GM21825 (cell line): ENCODE measurements around the gene C10orf105.

Experiments used
- ATAC-seq: cut with Tn5 transposase; IDR thresholded peaks from one replicate; pipeline ENCODE4 v1.9.1; 2021; ENCODE audit warnings: mild to moderate bottlenecking, moderate library complexity; ENCODE audit not compliant: unreplicated experiment

Gene C10orf105

DNA sequence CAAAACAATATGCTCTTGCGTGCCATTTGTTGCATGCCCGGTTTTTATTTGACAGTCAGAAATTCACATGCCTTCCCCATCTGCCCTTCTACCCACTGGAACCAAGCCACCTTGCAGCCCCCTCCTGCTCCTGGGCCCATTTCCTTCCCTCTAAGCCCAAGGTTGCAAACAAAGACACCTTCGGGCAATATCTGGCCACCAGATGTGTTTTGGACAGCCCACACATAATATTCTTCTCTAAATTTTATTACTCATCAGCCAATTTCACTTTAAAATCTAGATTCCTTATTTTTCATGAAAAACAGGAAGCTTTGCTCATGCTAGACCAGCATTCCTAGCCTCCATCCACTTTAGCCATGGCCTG, 18.2 kb upstream of the C10orf105 start:
- no peak for ATAC-seq

DNA sequence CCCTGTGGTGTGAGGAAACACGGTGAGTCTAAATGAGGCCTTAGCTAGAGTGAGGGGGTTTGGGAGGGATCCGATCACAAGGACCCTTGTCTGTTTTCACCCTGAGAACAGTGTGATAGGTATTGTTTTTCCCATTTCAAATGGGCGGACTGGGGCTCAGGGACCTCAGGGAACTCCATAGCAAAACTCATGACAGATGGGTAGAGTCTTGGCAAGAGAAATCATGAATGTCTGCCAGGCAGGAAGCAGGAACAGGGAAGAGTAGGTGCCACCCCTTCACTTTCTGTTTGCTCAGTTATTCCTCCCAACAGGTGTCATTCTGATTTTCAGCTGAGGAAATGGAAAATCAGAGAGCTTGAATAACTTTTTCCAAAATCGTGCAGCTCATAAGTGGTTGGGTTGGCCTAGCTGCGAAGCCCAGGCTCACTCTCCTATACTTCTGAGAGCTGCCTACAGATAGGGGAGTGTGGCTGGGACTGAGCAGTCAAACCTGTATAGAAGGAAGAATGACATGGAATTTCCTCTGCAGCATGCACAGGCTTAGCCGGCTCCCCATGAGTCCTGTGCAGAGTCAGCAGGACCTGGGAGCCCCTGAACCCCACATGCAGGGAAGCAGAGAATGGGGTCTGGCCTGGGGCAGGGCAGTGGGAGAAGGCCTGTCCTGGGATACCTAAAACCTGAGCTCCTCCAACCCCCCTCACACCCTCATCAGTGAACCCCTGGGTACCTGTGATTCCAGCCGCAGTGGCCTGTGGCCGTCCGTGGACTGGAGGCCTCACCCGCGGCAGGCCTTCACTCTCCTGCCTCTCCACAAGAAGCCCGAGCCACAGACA, 17.6 kb upstream of the C10orf105 start:
- ATAC-seq, result no peak

DNA sequence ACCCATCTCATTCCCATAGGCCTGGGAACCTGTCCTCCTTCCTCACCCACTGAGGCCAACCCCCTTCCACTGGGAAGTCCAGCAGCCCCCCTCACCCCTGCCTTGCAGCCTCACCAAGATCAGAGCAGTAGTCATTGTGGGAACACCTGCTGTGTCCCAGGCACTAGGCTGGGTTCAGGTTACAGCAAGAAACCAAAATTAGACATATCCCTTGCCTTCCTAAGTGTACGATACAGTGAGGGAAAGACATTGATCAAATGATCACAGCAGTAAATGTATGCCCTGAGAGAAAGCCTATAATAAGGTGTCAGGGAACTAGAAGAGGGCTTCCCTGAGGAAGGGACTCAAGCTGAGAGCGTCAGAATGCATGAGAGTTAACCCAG, 17.0 kb upstream of the C10orf105 start:
- no peak for ATAC-seq

DNA sequence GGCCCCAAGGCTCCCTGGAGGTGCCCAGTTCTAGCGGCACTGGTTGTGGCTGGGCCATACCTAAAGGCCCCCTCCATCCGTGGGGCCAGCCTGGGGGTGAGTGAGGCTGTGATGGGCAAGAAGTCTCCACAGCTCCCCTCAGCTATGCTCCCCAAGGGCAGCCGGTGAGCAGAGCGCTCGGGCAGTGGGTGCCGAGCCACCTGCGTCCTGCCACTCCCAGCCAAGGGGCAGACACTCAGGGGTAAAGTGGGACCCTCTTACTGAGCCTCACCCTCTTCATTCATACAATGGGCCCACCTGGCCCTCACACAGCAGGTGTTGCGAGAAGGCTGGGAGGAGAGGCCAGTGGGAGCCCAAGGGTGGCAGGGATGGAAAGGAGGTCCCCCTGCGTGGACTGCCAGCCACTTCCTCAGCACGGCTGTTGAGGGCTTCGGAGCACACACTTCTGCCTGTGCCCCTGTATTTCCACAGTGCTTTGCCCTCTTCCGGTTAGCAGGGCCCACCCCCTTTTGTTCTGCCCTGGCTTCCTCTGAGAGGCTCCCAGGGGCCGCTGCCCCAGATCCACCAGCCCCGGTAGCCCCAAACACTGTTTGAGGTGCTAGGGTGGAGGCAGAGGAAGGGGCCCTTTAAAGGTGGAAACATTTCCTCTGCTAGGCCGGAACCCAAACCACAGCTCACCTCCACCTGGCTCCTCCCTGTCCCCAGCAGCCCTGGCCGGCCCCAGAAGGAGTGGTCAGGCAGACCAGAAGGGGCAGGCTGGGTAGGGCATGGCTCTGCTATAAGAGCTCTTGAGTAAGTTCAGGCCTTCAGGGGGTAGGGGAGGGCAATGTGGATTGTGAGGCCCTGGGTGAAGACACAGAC, 16.4 kb upstream of the C10orf105 start:
- no peak for ATAC-seq

DNA sequence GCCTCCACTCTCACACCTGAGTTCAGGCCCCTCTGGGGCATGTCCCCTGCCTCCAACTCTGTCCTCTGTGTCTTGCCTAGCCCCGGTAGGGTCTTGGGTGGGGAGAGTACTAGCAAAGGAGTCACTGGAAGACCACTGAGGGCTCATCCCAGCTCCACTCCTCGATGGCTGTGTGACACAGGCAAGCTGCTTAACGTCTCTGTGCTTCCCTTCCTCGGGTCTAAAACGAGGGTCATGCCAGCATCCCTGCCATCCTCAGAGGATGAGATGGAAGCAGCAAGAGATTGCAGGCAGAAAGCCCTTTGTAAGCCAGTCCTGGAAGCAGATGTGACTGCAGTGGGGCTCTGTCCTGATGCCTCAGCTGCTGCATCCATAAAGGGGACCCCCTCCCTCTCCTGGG, 15.2 kb upstream of the C10orf105 start:
- no peak for ATAC-seq

DNA sequence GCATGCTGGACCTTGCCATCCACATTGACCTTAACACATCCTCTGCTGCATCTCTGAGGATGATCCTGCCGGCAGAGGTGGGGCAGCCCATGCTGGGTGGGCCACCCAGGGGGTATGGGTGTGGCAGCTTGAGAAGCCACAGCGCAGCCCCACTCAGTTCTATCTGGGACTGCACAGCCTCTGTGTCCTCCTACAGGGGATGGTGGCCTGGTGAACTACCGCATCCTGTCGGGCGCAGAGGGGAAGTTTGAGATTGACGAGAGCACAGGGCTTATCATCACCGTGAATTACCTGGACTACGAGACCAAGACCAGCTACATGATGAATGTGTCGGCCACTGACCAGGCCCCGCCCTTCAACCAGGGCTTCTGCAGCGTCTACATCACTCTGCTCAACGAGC, 12.2 kb upstream of the C10orf105 start:
- no peak for ATAC-seq

DNA sequence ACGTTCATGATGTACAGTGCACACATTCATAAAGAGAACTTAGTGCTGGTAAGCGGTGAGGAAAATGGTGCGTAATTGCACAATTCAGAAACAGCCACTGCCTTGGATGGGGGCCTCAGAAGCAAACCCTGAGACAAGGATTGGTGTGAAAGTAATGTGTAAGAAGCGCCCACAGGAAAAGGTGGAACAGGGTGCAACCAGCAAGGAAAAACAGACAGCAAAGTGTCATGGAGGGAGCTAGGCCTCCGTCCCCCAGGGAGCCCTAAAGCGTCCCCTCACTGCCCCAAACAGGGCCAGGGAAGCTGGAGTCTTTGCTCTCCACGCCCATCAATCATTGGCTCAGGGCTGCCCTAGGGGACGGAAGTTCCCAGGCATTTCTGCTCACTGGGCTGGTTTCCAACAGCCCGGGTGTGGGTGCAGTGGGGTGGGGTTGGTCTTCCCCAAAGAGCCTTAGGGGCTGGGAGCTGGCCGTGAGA, 9.6 kb upstream of the C10orf105 start:
- ATAC-seq, result no peak

- ATAC-seq, result peak; percentile 44
Observed at GRCh38 chr10:71727738-71728737, 8.5 kb upstream of the C10orf105 start.

GRCh38 chr10:71727105-71727737, 7.6 kb upstream of the C10orf105 start:
- ATAC-seq, result peak; percentile 35

DNA sequence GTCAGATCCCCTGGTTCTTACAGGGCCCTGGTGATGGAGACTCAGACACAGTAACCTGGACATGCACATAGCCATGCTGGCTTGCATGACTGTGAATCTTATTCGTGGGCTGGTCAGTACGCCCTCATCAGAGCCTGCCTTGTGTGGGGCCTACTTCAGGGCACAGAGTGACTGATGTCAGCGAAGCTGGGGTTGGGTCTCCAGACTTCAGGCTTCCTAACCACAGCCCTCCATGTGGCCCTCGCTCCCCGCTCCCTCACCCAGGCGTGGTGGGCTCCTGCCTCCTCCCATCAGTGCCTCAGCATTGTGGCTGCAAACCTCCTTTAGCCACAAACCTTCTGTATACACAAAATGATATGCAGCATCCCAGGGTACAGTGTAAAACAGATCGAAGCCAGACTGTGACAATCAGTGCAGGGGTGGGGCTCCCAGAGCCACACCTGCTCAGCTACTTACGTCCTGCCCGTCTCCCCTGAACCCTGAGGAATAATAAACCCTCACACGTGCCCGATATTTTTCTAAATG, 7.1 kb upstream of the C10orf105 start:
- ATAC-seq, result no peak

DNA sequence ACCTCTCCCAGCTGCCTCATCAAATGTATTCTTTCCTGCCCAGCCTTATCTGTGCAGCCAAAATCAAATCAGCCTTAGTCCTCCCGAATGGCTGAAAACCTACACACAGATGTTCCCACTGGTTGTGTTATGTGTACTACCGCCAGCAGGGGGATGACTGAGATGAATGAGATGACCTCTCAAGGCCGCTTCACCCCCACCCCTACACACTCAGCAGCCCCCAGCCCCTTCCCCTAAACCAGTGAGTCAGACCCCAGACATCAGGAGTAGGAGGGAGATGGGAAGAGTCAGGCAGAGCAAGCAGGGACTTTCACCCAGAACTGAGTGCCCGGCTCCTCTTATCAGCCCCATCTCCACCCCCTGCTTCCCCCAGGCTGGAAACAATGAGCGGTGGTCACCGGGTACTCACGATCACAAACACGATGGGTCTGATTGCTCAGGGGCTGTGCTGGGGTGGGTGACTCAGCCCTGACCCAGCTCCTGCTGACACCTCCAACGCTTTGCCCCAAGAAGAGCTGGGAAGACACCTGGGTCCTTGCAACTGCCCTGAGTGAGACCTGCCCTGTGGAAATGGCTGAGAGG, 6.5 kb upstream of the C10orf105 start:
- no peak for ATAC-seq

DNA sequence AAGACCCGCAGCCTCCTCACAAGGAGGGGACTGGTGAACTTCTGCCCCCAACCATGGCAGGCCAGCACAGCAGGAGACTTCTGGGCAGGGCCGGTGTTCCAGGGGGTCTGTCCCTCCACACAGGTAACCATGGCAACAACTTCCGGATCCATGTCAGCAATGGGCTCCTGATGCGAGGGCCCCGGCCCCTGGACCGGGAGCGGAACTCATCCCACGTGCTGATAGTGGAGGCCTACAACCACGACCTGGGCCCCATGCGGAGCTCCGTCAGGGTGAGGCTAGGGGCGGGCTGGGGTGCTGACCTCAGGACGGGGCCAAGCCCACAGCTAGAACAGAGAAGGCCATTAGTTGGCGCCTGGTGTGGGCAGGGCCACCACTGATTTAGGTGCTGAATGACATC, 5.7 kb upstream of the C10orf105 start:
- no peak for ATAC-seq

DNA sequence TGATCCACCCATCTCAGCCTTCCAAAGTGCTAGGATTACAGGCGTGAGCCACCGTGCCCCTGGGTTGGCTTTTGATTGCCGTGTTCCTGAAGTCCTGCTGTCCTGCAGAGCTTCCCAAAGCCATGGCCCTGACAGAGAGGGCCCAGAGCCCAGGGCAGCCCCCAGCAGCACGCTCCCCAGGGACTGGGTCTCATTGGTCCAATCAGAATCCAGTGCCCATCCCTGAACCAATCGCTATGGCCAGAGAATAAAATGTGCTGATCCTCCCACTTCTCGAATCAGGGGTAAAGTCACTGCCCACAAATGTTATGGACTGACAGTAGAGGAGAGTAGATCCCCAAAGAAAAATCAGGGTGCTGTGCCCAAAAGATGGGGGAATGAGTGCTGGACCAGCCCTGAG, 5.0 kb upstream of the C10orf105 start:
- ATAC-seq, result no peak

DNA sequence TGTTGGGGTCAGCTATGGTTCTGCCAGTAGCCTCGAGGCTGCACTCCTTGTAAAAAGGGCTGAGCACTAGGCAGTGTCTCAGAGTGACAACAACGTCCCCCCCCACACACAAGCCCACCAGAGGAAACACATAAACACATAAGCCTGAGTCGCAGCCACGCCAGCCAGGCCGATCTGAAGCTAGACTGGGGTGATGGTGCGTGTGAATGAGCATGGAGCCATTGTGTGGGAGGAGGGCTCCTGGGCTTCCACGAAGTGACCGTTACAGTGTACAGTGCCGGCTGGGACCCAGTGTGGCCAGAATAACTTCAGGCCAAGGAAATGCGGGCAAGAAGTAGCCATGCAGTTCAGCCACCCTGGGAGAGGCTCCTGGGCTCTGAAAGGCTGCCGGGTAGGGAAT, 3.7 kb upstream of the C10orf105 start:
- no peak for ATAC-seq

GRCh38 chr10:71722849-71723248, 3.3 kb upstream of the C10orf105 start:
- ATAC-seq, result no peak

DNA sequence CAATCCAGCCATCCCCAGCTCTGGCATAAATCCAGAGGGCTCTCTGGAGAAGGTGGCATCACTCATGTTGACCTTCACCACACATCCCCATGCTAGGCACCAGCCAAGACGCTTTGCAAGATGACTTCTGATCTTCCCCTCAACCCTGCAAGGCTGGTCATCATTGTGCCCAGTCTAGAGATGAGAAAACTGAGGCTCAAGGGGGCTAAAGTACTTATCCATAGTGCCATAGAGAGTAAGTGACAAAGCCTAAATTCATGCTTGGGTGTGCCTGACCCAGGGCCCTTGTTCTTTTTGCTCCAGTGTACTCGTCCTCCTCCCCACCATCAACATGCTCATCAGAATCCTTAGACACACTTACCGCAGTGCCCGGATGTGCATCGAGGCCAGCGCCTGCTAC, 1.7 kb upstream of the C10orf105 start:
- ATAC-seq, result no peak

DNA sequence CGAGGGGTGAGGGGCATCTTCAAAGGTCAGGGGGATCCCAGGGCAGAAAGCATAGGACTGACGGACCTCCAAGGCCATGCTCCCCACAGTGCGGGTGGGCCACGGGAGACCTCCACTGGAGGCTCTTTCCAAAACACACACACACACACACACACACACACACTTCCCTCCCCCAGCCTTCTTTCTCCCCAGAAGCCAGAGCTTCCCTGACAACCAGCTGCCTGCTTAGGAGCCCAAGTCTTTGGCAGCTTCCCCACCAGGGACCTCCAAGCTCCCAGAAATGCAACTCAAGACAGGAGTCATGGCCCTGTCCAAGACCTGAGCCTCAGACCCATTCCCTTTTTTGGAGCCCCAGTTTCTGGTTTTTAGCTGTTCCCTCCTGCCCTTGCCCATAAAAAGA, 710 bp upstream of the C10orf105 start:
- no peak for ATAC-seq

GRCh38 chr10:71719042-71719441, 536 bp downstream of the C10orf105 start:
- ATAC-seq, result no peak

DNA sequence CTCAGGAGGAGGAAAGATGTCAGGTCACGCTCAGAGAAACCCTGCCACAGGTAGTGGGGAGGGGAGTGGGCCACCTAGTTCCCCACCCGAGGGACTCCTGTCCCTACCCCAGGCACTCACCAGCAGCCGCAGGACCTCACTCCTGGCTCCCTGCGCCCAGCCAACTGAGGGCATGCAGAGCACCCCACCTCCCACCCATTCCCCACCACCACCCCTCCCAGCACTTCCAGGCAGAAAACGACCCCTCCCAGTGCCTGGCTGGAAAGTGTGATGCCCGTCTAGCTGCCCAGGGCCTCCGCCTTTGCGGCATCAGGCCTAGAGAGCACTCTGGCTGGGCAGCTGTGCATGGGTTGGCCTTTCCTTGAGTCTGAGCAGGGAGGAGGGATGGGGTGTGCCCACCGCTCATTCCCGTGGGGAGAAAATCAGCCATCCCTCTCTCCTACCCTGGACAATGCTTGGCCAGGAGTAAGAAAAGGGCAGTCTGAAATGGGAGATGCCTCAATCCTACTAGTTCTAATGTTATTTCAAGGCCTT, 1.3 kb downstream of the C10orf105 start:
- ATAC-seq, result no peak

GRCh38 chr10:71717551-71717951, 2.0 kb downstream of the C10orf105 start:
- no peak for ATAC-seq
